DOHH2 (cell line): ENCODE measurements around the gene DIP2C.

Experiments used
- CTCF ChIP-seq: fragments of 200-600 bp; sonication (generic); IDR thresholded peaks from one replicate; pipeline ENCODE4 v1.5.1; 2014; ENCODE audit warnings: antibody characterized with exemption, mild to moderate bottlenecking, low read depth, low read length; ENCODE audit not compliant: poor library complexity, severe bottlenecking
- EZH2phosphoT487 ChIP-seq: fragments of 200-600 bp; sonication (generic); IDR thresholded peaks from 2 replicates; pipeline ENCODE4 v1.6.1; 2017; ENCODE audit warnings: borderline replicate concordance, mild to moderate bottlenecking, antibody characterized with exemption, low read length, moderate library complexity, mixed read lengths

GRCh38 chr10:228366-228765 is 461.1 kb downstream of the DIP2C start:
- no peak for TF ChIP-seq CTCF
- TF ChIP-seq EZH2phosphoT487, result no peak
